Measurements from ENCODE around the gene CUZD1.

- no peak for TF ChIP-seq CTCF (IDR thresholded peaks at IDR 0.05)
- no peak for TF ChIP-seq EZH2 (IDR thresholded peaks at IDR 0.05)
These were observed 4.1 kb downstream of the CUZD1 start for GRCh38 chr10:122841569-122841968.
